ENCODE results near the gene PRKAG3.

The PRKAG3 gene

GRCh38 chr2:218805627-218806026 is 26.0 kb downstream of the PRKAG3 start:
- H3K27me3 Mint-ChIP-seq: peaks cover 27% of the 10 kb centered on the region
- H3K4me3 Mint-ChIP-seq: no peak overlapping the region
- peaks cover 9% of the 10 kb centered on the region for H3K36me3 Mint-ChIP-seq
- H3K9me3 Mint-ChIP-seq (ENCODE audit: low read depth): peaks cover 8% of the 10 kb centered on the region
- H3K4me1 Mint-ChIP-seq (ENCODE audit: low read depth): peaks cover 10% of the 10 kb centered on the region
- no peak overlapping the region for H3K27ac Mint-ChIP-seq

GRCh38 chr2:218804817-218805216 is 26.8 kb downstream of the PRKAG3 start:
- peaks cover 10% of the 10 kb centered on the region for H3K4me1 Mint-ChIP-seq (ENCODE audit: low read depth)
- peaks cover 28% of the 10 kb centered on the region for H3K27me3 Mint-ChIP-seq
- peaks cover 9% of the 10 kb centered on the region for H3K36me3 Mint-ChIP-seq
- H3K27ac Mint-ChIP-seq: no peak overlapping the region
- H3K9me3 Mint-ChIP-seq (ENCODE audit: low read depth): peaks cover 8% of the 10 kb centered on the region
- no peak overlapping the region for H3K4me3 Mint-ChIP-seq

- H3K4me1 Mint-ChIP-seq (ENCODE audit: low read depth): peaks cover 10% of the 10 kb centered on the region
- H3K27me3 Mint-ChIP-seq: peaks cover 22% of the 10 kb centered on the region
- H3K9me3 Mint-ChIP-seq (ENCODE audit: low read depth): peaks cover 8% of the 10 kb centered on the region
- H3K4me3 Mint-ChIP-seq: no peak overlapping the region
- no peak overlapping the region for H3K27ac Mint-ChIP-seq
- peaks cover 9% of the 10 kb centered on the region for H3K36me3 Mint-ChIP-seq
Measured at GRCh38 chr2:218802386-218802994, 29.1 kb downstream of the PRKAG3 start.

- Mint-ChIP-seq H3K27me3 (peaks cover 13% of the 10 kb centered on the region), H3K36me3 (peaks cover 7% of the 10 kb centered on the region), H3K4me1 (ENCODE audit: low read depth) (peaks cover 10% of the 10 kb centered on the region), H3K4me3 (no peak overlapping the region), H3K27ac (no peak overlapping the region), H3K9me3 (ENCODE audit: low read depth) (peaks cover 4% of the 10 kb centered on the region)
Measured at GRCh38 chr2:218799990-218800389, 31.6 kb downstream of the PRKAG3 start.

GRCh38 chr2:218798767-218799504 is 32.7 kb downstream of the PRKAG3 start:
- Mint-ChIP-seq H3K36me3 (no peaks in the 10 kb centered on the region), H3K27ac (no peak overlapping the region), H3K27me3 (peaks cover 8% of the 10 kb centered on the region), H3K9me3 (ENCODE audit: low read depth) (no peaks in the 10 kb centered on the region), H3K4me1 (ENCODE audit: low read depth) (peaks cover 10% of the 10 kb centered on the region), H3K4me3 (no peak overlapping the region)

GRCh38 chr2:218796691-218797090 is 34.9 kb downstream of the PRKAG3 start:
- peaks cover 5% of the 10 kb centered on the region for H3K27me3 Mint-ChIP-seq
- H3K4me1 Mint-ChIP-seq (ENCODE audit: low read depth): no peaks in the 10 kb centered on the region
- no peaks in the 10 kb centered on the region for H3K36me3 Mint-ChIP-seq
- no peak overlapping the region for H3K27ac Mint-ChIP-seq
- H3K9me3 Mint-ChIP-seq (ENCODE audit: low read depth): no peaks in the 10 kb centered on the region
- H3K4me3 Mint-ChIP-seq: no peak overlapping the region

- Mint-ChIP-seq H3K4me1 (ENCODE audit: low read depth) (no peaks in the 10 kb centered on the region), H3K36me3 (peaks cover 8% of the 10 kb centered on the region), H3K27me3 (peaks cover 13% of the 10 kb centered on the region), H3K27ac (no peak overlapping the region), H3K9me3 (ENCODE audit: low read depth) (no peaks in the 10 kb centered on the region), H3K4me3 (no peak overlapping the region)
Measured at GRCh38 chr2:218792433-218792832, 39.2 kb downstream of the PRKAG3 start.

GRCh38 chr2:218788529-218789255 is 42.9 kb downstream of the PRKAG3 start:
- peaks cover 8% of the 10 kb centered on the region for H3K36me3 Mint-ChIP-seq
- no peak overlapping the region for H3K4me3 Mint-ChIP-seq
- peaks cover 21% of the 10 kb centered on the region for H3K27me3 Mint-ChIP-seq
- H3K27ac Mint-ChIP-seq: no peak overlapping the region
- no peaks in the 10 kb centered on the region for H3K9me3 Mint-ChIP-seq (ENCODE audit: low read depth)
- H3K4me1 Mint-ChIP-seq (ENCODE audit: low read depth): no peaks in the 10 kb centered on the region

- H3K27ac Mint-ChIP-seq: no peak overlapping the region
- no peaks in the 10 kb centered on the region for H3K9me3 Mint-ChIP-seq (ENCODE audit: low read depth)
- peaks cover 4% of the 10 kb centered on the region for H3K4me1 Mint-ChIP-seq (ENCODE audit: low read depth)
- peaks cover 12% of the 10 kb centered on the region for H3K36me3 Mint-ChIP-seq
- peaks cover 36% of the 10 kb centered on the region for H3K27me3 Mint-ChIP-seq
- H3K4me3 Mint-ChIP-seq: no peak overlapping the region
Measured at GRCh38 chr2:218786133-218786532, 45.5 kb downstream of the PRKAG3 start.

GRCh38 chr2:218785103-218785502 is 46.5 kb downstream of the PRKAG3 start:
- Mint-ChIP-seq H3K4me1 (ENCODE audit: low read depth) (peaks cover 8% of the 10 kb centered on the region), H3K36me3 (peaks cover 10% of the 10 kb centered on the region), H3K4me3 (no peak overlapping the region), H3K9me3 (ENCODE audit: low read depth) (no peaks in the 10 kb centered on the region), H3K27me3 (peaks cover 38% of the 10 kb centered on the region), H3K27ac (no peak overlapping the region)

GRCh38 chr2:218783688-218784087 is 47.9 kb downstream of the PRKAG3 start:
- Mint-ChIP-seq H3K27me3 (peaks cover 39% of the 10 kb centered on the region), H3K4me1 (ENCODE audit: low read depth) (peaks cover 8% of the 10 kb centered on the region), H3K9me3 (ENCODE audit: low read depth) (no peaks in the 10 kb centered on the region), H3K4me3 (no peak overlapping the region), H3K36me3 (peaks cover 13% of the 10 kb centered on the region), H3K27ac (no peak overlapping the region)

GRCh38 chr2:218782528-218782844 is 49.1 kb downstream of the PRKAG3 start:
- Mint-ChIP-seq H3K27ac (no peak overlapping the region), H3K36me3 (peaks cover 10% of the 10 kb centered on the region), H3K27me3 (peaks cover 37% of the 10 kb centered on the region), H3K4me3 (no peak overlapping the region), H3K4me1 (ENCODE audit: low read depth) (peaks cover 8% of the 10 kb centered on the region), H3K9me3 (ENCODE audit: low read depth) (no peaks in the 10 kb centered on the region)

- H3K4me1 Mint-ChIP-seq (ENCODE audit: low read depth): peaks cover 8% of the 10 kb centered on the region
- peak within 1 kb of the TSS; percentile 44 for H3K4me3 Mint-ChIP-seq
- peaks cover 14% of the 10 kb centered on the region for H3K36me3 Mint-ChIP-seq
- no peak within 1 kb of the TSS for H3K27ac Mint-ChIP-seq
- peaks cover 4% of the 10 kb centered on the region for H3K9me3 Mint-ChIP-seq (ENCODE audit: low read depth)
- H3K27me3 Mint-ChIP-seq: peaks cover 38% of the 10 kb centered on the region
Measured at GRCh38 chr2:218781691-218782527, 49.7 kb downstream of the PRKAG3 start, which contains the start of gene CYP27A1. TSS of gene CYP27A1 (plus strand) at chr2:218782147. CDS start at chr2:218782183, 36 bp downstream.

GRCh38 chr2:218780851-218781690 is 50.5 kb downstream of the PRKAG3 start:
- H3K9me3 Mint-ChIP-seq (ENCODE audit: low read depth): peaks cover 10% of the 10 kb centered on the region
- H3K4me3 Mint-ChIP-seq: peak overlapping the region; percentile 44
- H3K4me1 Mint-ChIP-seq (ENCODE audit: low read depth): peaks cover 8% of the 10 kb centered on the region
- H3K27ac Mint-ChIP-seq: no peak overlapping the region
- peaks cover 20% of the 10 kb centered on the region for H3K36me3 Mint-ChIP-seq
- peaks cover 38% of the 10 kb centered on the region for H3K27me3 Mint-ChIP-seq
